M059J (cell line): ENCODE data around the gene EFNA3. TPM values are rescaled to one million over a fixed set of nuclear protein-coding genes. Genes with fewer than 3 reads are reported as not detected.
"Not testable (repeated sequence)": the region's sequence is repeated elsewhere in the genome, so short reads cannot be mapped to it uniquely, and the experiment has no call there.

Experiments used
- DNase-seq: peaks from one replicate; pipeline ENCODE4 v3.0.0-alpha.2; 2012; ENCODE audit warnings: low read depth
- total RNA-seq: library from RNA; depleted of rRNA; stranded (reverse); fragments of >200 nt; shearing (Covaris generic); gene quantifications from 2 replicates; pipeline ENCODE4 v1.2.3, GENCODE V29; 2014

EFNA3 gene
- total RNA-seq, 1 experiment from 2014 or later, result 2.9 TPM

- DNase-seq, result no peak
Measured at GRCh38 chr1:155108296-155108695, 29.7 kb downstream of the EFNA3 start.

- DNase-seq, result no peak
Measured at GRCh38 chr1:155110381-155110780, 31.7 kb downstream of the EFNA3 start.

- DNase-seq, result no peak
Measured at GRCh38 chr1:155110826-155111225, 32.2 kb downstream of the EFNA3 start.

- DNase-seq, result no peak
Measured at GRCh38 chr1:155113450-155113980, 34.9 kb downstream of the EFNA3 start.

GRCh38 chr1:155116113-155116764, 37.6 kb downstream of the EFNA3 start:
- DNase-seq, result no peak

GRCh38 chr1:155117610-155118009, 39.0 kb downstream of the EFNA3 start:
- DNase-seq, result no peak

- not testable (repeated sequence) for DNase-seq
Measured at GRCh38 chr1:155118090-155118489, 39.5 kb downstream of the EFNA3 start.

GRCh38 chr1:155120253-155120652, 41.6 kb downstream of the EFNA3 start:
- DNase-seq, result no peak

- DNase-seq, result no peak
Measured at GRCh38 chr1:155121249-155121648, 42.6 kb downstream of the EFNA3 start.

- DNase-seq, result no peak
Measured at GRCh38 chr1:155122308-155122707, 43.7 kb downstream of the EFNA3 start.

DNA sequence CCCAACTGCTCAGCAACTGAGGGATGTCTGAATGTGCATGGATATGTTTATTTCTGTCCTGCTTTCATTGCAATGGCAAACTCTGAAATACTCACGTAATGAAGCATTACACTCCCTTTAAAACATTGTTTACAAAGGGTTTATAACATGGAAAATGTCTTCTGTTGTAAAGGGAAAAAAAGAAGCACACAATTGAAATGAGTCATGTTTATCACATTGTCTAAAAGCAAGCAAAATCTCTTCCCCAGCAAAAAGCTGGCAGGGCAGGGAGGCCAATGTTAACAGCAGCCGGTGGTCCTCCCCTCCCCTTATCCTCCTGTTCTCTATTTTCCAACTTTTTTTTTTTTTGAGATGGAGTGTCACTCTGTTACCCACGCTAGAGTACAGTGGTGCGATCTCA, 45.2 kb downstream of the EFNA3 start:
- peak; percentile 44 for DNase-seq

DNA sequence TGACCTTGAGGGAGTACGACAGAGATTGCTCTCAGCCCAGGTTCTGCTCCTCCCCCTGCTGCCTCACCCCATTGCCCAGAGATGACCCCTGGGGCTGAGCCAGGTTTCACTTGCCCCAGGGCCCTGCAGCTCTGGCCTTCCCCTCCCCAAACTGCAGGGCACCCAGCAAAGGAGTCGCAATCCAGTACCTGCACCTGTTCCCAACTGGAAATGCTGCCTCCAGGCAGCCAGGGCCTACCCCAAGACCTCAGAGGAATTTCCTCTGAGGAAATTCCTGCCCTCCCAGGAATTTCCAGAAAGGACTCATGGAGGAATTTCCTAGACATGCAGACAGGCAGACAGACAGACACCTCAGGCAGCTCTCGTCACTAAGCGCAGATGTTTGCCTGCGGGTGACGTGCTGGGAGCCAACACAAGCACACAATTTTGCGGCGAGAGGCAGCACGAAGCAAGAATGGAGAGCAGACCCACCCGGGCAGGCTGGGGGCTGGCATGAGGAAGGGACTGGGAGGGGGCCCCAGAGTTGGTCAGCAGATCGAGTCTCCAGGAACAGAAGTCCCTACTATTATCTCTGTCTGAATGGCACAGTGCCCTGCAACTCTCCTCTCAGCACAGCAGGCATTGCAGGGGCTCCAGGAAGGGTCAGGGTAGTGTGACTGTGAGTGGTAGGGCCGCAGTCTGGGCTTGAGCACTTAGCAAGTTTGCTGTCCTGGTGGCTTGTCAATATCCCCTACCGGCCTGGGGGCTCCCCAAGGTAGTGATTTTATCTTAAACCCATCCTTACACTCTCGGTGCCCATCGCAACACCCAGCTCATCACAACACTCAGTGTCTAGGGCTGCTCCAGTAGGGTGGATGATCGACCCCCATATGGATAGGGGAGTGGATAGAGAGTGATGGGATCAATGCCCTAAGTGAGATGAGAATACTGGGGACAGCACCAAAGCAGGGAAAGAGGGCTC, 46.1 kb downstream of the EFNA3 start:
- peak; percentile 28 for DNase-seq

DNA sequence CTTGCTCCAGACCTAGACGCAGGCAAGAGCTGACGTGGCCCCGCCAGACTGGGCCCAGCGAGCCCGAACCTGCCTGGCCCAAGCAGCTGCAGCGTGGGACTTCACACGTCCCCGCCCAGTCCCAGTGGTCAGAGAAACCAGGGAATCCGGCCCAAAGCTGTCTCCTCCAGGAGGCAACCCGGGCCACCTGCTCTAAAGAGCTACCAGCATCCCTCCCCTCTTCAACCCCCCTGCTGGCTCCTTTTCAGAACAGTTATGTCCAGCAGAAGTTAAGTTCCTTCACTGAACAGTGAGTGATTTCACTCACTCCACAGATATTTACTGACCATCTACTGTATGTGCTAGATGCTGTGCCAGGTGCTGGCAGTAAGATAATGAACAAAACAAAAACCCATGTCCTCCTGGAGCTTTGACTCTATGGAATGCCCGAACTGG, 46.9 kb downstream of the EFNA3 start:
- peak; percentile 24 for DNase-seq

DNA sequence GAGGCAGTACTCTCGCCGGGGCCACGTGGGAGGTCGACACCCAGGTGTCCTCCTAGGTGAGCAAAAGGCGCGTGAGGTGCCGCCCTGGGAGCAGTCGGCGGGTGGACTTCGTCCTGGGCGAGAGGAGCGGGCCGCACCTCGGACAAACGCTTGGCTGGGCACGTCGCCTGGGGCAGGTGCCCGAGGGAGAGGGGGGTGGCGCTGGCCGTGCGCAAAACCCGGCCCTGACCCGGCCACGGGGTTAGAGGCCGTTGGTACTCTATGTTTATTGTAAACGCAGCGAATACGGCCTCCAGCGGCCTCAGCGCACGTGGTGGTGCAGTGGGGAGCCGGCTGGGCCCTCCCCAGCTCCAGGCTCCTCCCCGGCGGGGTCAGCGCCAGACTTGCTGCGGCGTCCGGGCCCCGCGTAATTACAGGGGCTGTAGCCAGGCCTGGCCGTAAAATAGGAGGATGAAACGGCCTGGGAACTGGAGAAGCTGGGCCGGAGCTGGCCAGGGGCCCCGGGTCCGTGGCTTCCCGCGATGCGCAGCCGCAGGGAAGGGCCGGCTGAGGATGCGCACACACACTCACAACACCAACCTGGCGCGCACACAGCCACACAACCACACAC, 47.4 kb downstream of the EFNA3 start:
- DNase-seq, result peak; percentile 37

GRCh38 chr1:155126556-155127104, 48.0 kb downstream of the EFNA3 start:
- peak; percentile 62 for DNase-seq

GRCh38 chr1:155127105-155127966, 48.7 kb downstream of the EFNA3 start, which contains the start of gene EFNA1:
EFNA1 (plus strand) TSS chr1:155127876; CDS start chr1:155127978, 102 bp downstream.
- DNase-seq, result peak; percentile 74

DNA sequence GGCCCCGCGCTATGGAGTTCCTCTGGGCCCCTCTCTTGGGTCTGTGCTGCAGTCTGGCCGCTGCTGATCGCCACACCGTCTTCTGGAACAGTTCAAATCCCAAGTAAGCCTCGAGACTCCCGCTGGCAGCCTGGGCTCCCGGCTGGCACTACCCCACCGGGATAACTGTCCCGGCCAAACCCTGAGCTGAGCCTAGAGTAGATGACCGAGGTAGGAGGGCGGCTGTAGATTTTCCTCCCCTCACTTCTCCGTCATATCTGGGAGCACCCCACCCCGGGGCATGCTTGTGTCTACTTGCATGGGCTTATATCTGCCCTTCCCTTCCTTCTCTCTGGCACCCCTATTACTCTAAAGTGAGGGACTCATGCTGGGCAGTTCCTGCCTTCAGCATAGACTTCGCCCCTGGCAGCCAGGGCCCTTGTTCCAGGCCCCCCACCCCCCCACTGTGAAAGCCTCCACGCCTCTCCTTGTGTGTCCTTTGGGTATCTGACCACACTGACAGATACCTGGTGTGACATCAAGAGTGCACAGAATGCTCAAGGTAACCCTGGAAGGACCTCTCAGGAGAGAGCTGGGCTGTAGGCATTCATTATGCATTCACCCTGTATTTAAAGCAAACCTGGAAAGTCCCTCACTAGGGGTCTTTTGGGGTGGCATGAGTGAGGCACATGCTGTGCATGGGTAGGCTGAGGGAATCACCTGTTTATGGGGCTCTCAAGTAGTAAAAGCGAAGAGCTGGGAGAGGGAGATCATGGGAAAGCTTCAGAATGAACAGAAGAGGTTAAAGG, 49.5 kb downstream of the EFNA3 start:
- peak; percentile 24 for DNase-seq

- DNase-seq, result peak; percentile 48
Measured at GRCh38 chr1:155128755-155129473, 50.3 kb downstream of the EFNA3 start.
